Measurements from ENCODE around the gene TACC2. TPM values are rescaled to one million over a fixed set of nuclear protein-coding genes. Genes with fewer than 3 reads are reported as not detected.
"Not testable (repeated sequence)": the region's sequence is repeated elsewhere in the genome, so short reads cannot be mapped to it uniquely, and the experiment has no call there.

TACC2 gene
- polyA plus RNA-seq, 1 donor from 2014 or later: not detected

- Mint-ChIP-seq H3K27ac (no peak overlapping the region), H3K4me1 (no peaks in the 10 kb centered on the region), H3K36me3 (no peaks in the 10 kb centered on the region), H3K27me3 (peaks cover 10% of the 10 kb centered on the region), H3K4me3 (no peak overlapping the region), H3K9me3 (peaks cover 0 to 4% (median 2%) of the 10 kb centered on the region in 3 donors)
Observed at GRCh38 chr10:122053314-122053713, 64.4 kb downstream of the TACC2 start.

DNA sequence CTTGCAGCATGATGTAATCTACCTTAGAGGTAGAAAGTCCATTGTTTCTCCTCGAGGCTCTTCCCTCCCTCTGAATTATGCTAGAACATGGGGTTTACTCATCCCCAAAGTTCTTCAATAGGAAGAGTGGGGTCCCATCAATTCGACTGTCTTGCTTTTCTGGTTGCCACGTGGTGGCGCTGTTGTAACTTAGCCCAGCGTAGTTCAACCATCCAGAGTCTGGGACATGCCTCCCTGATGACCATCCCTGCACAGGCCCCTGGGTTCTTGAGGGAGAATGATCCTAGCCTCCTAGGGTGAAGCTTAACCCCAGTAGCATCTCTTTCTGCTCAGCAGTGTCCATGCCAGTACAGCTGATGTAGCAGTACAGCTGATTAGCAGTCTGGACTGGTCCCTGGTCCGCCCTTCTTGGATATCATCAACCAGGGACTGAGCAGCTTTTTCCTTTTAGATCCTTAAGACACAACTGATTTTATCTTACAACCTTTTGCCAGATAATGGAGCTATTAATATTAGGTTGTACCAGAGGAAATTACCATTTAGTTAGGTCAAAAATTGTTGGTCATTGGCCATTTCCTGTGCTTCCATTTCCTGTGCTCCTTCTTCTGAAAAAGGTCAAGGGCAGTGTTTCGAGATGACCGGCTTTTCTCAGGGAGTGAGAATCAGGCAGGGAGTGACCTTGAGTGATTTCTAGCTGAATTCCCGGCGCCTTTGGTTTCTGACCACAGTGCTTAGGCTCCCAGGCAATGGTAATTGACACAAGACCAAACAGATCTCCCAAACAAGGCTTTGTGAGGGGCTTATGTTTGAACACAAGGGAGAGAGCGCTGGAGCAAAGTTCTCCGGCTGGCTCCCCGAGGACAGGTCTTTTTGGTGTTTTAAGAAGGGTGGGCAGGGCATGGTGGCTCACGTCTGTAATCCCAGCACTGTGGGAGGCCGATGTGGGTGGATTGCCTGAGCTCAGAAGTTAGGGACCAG lies 65.4 kb downstream of the TACC2 start:
- no peak overlapping the region for H3K27ac Mint-ChIP-seq
- H3K36me3 Mint-ChIP-seq: no peaks in the 10 kb centered on the region
- peaks cover 0 to 4% (median 3%) of the 10 kb centered on the region in 3 donors for H3K9me3 Mint-ChIP-seq
- no peaks in the 10 kb centered on the region for H3K4me1 Mint-ChIP-seq
- H3K27me3 Mint-ChIP-seq: peaks cover 7% of the 10 kb centered on the region
- no peak overlapping the region for H3K4me3 Mint-ChIP-seq

GRCh38 chr10:122055252-122055651 lies 66.3 kb downstream of the TACC2 start:
- no peaks in the 10 kb centered on the region for H3K36me3 Mint-ChIP-seq
- no peaks in the 10 kb centered on the region for H3K4me1 Mint-ChIP-seq
- H3K27me3 Mint-ChIP-seq: peaks cover 7% of the 10 kb centered on the region
- H3K9me3 Mint-ChIP-seq: peaks cover 0 to 4% (median 4%) of the 10 kb centered on the region in 3 donors
- H3K4me3 Mint-ChIP-seq: no peak overlapping the region
- no peak overlapping the region for H3K27ac Mint-ChIP-seq

DNA sequence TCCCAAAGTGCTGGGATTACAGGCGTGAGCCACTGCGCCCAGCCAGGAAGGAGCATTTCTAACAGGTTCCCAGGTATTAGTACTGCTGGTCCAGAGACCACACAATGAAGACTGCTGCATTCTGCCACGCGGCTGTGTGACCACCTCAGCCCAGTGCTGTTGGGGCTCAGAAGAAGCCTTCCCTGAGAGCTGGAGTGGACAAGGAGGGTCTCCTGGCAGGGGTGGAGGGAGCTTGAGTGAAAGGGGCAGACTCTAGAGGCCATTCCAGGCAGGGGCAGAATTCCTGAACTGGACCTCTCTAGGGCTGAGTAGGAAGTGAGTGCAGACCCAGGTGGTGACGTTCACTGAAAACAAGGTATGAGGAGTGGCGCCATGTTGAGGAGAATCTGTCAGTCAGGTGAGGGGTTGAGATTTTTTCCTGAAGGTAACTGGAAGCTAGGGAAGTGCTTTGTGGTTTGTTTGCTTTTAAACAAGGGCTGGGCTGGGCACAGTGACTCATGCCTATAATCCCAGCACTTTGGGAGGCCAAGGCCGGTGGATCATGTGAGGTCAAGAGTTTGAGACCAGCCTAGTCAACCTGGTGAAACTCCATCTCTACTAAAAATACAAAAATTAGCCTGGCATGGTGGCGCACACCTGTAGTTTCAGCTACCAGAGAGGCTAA lies 67.6 kb downstream of the TACC2 start:
- H3K4me1 Mint-ChIP-seq: no peaks in the 10 kb centered on the region
- H3K9me3 Mint-ChIP-seq: peaks cover 0 to 4% (median 4%) of the 10 kb centered on the region in 3 donors
- H3K36me3 Mint-ChIP-seq: no peaks in the 10 kb centered on the region
- no peak overlapping the region for H3K27ac Mint-ChIP-seq
- H3K27me3 Mint-ChIP-seq: peaks cover 7% of the 10 kb centered on the region
- H3K4me3 Mint-ChIP-seq: peak overlapping the region in 1 of 4 donors; percentile 69

DNA sequence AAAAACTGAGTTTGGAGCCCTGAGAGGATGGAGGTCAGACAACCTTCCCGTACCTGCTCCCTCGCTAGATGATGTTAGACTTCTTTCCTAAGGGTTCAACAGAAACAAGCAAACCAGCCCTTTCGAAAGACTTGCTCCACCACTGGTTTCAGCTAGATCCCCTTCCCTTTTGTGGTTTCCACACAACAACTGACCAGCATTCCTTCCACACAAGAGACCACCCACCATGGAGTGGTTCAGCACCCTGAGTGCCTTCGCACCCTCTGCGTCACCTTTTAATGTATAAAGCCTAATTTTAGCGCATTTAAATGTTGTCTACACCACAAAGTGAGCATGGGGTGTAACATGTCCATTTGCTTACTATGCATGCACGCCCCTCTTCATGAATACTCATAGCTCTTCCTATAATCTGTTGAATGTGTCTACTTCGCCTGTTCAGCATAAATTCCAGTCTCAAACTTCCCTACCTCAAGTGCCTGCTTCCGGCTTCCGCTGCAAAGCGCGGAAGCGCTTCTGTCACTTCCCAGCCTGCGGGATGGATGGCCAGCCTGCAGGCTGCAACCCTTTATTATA lies 69.0 kb downstream of the TACC2 start:
- Mint-ChIP-seq H3K4me1 (no peaks in the 10 kb centered on the region), H3K9me3 (peaks cover 0 to 4% (median 4%) of the 10 kb centered on the region in 3 donors), H3K36me3 (no peaks in the 10 kb centered on the region), H3K27ac (no peak overlapping the region), H3K4me3 (no peak overlapping the region), H3K27me3 (peaks cover 5% of the 10 kb centered on the region)

- H3K9me3 Mint-ChIP-seq: peaks cover 0 to 2% (median 1%) of the 10 kb centered on the region in 3 donors
- no peak overlapping the region for H3K27ac Mint-ChIP-seq
- no peaks in the 10 kb centered on the region for H3K4me1 Mint-ChIP-seq
- H3K4me3 Mint-ChIP-seq: no peak overlapping the region
- H3K36me3 Mint-ChIP-seq: no peaks in the 10 kb centered on the region
- H3K27me3 Mint-ChIP-seq: peaks cover 2% of the 10 kb centered on the region
Observed at GRCh38 chr10:122060250-122060649, 71.3 kb downstream of the TACC2 start.

DNA sequence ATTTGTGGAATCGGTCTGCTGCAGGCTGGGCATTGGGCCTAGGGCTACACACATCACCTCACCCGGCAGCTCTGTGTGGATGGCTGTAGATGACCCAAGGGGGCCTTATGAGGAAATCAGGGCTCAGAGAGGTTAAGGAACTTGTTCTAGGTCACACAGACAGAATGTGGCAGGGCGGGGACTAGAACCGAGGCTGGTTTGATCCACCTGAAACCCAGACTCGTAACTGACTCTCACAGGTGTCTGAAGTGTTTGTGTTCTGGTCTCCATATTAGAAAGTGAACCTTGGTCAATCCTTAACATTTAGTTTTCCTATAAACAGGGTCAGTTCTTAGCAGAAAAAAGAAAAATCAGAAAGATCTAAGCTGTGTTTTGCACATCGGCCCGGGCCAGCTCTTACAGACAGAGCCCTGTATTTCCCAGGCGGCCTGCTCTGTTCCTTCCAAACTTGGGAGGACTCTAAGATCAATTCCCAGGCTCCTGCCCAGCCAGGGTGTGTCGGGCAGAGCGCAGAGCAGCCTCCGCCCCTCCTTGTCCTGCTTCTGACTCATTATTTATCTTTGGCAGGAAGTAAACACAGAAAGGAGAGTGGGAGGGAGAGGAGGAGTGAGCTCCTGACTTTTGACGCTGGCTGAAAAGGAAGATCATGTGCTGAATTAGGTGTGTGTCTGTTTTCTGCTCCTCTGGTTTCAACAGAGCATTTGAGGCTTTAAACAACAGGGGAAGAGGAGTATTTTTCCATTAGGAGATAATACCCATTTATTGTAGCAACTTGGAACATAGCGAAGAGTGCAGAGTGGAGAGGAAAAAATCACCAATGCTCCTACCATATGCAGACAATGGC lies 74.1 kb downstream of the TACC2 start:
- no peak overlapping the region for H3K27ac Mint-ChIP-seq
- peaks cover 0 to 7% (median 4%) of the 10 kb centered on the region in 3 donors for H3K9me3 Mint-ChIP-seq
- no peak overlapping the region for H3K4me3 Mint-ChIP-seq
- H3K4me1 Mint-ChIP-seq: no peaks in the 10 kb centered on the region
- H3K36me3 Mint-ChIP-seq: no peaks in the 10 kb centered on the region
- peaks cover 2% of the 10 kb centered on the region for H3K27me3 Mint-ChIP-seq

GRCh38 chr10:122066337-122066939 lies 77.5 kb downstream of the TACC2 start:
- H3K27ac Mint-ChIP-seq, H3K36me3 Mint-ChIP-seq, H3K4me3 Mint-ChIP-seq, H3K4me1 Mint-ChIP-seq, H3K9me3 Mint-ChIP-seq, H3K27me3 Mint-ChIP-seq: not testable (repeated sequence)

DNA sequence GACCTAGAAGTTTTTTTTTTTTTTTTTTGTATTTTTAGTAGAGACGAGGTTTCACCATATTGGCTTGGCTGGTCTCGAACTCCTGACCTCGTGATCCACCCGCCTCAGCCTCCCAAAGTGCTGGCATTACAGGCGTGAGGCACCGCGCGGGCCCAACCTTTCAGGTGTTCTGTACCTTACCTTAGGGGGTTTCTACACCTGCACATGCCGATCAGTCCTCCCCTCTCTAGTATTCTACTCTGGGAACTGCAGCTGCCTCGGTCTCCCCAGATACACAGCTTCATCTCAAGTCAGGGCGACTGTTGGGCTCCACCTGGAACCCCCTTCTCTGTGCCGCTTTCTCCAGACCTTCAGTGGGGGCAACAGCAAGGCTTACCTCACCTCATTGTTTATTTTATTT lies 79.9 kb downstream of the TACC2 start:
- H3K27me3 Mint-ChIP-seq: peaks cover 2% of the 10 kb centered on the region
- peaks cover 0 to 7% (median 2%) of the 10 kb centered on the region in 3 donors for H3K9me3 Mint-ChIP-seq
- H3K4me3 Mint-ChIP-seq: no peak overlapping the region
- H3K27ac Mint-ChIP-seq: no peak overlapping the region
- no peaks in the 10 kb centered on the region for H3K4me1 Mint-ChIP-seq
- H3K36me3 Mint-ChIP-seq: peaks cover 2% of the 10 kb centered on the region

DNA sequence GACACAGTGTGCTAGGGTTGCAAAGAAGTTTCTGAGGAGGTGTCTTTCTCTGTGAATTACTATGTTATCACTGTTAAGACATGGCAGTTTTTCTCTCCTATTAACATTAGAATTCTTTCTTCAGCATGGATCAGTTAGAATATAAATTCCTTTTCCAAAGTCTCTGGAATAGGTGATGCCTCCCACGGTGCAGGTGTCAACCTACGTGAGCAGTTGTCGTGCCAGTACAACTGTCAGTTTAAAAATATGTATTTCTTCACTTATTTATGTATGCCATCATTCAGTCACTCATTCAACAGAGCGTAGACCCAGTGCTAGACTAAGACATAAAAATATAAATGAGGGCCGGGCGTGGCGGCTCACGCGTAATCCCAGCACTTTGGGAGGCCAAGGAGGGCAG lies 83.5 kb downstream of the TACC2 start:
- H3K27me3 Mint-ChIP-seq: peaks cover 2% of the 10 kb centered on the region
- no peak overlapping the region for H3K4me3 Mint-ChIP-seq
- no peaks in the 10 kb centered on the region for H3K4me1 Mint-ChIP-seq
- no peak overlapping the region for H3K27ac Mint-ChIP-seq
- H3K9me3 Mint-ChIP-seq: no peaks in the 10 kb centered on the region
- H3K36me3 Mint-ChIP-seq: peaks cover 2% of the 10 kb centered on the region

GRCh38 chr10:122073508-122073907 lies 84.5 kb downstream of the TACC2 start:
- H3K27me3 Mint-ChIP-seq: peaks cover 1% of the 10 kb centered on the region
- no peaks in the 10 kb centered on the region for H3K4me1 Mint-ChIP-seq
- H3K36me3 Mint-ChIP-seq: peaks cover 2% of the 10 kb centered on the region
- no peaks in the 10 kb centered on the region for H3K9me3 Mint-ChIP-seq
- H3K27ac Mint-ChIP-seq: no peak overlapping the region
- H3K4me3 Mint-ChIP-seq: no peak overlapping the region

DNA sequence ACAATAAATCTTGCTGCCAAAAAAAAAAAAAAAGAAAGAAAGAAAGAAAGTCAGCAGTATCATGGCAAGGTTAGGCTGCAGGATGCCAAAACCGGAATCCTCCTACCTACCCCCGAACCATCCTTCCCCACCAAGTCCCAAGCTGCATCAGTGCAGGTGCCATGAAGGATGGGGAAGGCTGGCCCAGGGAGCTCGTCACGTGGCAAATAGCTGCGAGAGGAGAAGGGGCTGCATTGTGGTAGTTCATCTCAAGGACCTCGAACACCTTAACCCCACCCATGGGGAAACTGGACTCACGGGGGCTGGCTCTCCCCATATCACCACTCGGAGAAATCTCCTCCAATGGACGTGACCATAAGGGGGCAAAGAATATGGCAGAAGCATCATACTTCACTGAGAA lies 86.2 kb downstream of the TACC2 start:
- no peaks in the 10 kb centered on the region for H3K9me3 Mint-ChIP-seq
- no peaks in the 10 kb centered on the region for H3K36me3 Mint-ChIP-seq
- no peak overlapping the region for H3K4me3 Mint-ChIP-seq
- H3K27me3 Mint-ChIP-seq: peaks cover 1% of the 10 kb centered on the region
- no peak overlapping the region for H3K27ac Mint-ChIP-seq
- no peaks in the 10 kb centered on the region for H3K4me1 Mint-ChIP-seq

- H3K4me1 Mint-ChIP-seq, H3K27ac Mint-ChIP-seq, H3K27me3 Mint-ChIP-seq, H3K36me3 Mint-ChIP-seq, H3K9me3 Mint-ChIP-seq, H3K4me3 Mint-ChIP-seq: not testable (repeated sequence)
Observed at GRCh38 chr10:122075876-122076275, 86.9 kb downstream of the TACC2 start.

DNA sequence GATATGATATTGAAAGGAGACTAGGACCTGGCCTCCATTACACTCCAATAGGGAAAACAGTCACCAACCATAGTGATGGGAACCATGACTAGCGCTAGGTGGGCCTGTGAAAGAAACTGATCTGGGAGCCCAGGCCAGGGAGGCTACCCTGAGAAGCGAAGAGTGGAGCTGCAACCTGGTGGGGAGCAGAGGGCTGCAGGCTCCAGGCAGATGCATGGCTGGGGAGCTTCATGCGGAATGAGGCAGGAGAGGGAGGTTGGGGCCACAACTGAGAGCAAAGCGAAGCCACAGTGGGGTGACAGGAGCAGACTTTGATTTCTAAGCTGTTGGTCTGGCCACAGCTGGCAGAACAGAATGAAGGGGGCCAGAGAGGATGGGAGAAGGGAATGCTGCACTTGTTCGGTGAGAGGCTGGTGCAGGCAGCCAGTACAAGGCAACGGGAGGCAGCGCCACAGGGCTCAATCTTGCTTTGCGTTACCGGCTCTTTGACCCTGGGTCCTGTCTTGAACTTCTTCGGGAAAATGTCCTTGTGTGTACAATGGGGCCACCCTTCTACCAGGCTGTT lies 88.4 kb downstream of the TACC2 start:
- H3K4me3 Mint-ChIP-seq: no peak overlapping the region
- H3K4me1 Mint-ChIP-seq: no peaks in the 10 kb centered on the region
- H3K9me3 Mint-ChIP-seq: no peaks in the 10 kb centered on the region
- H3K36me3 Mint-ChIP-seq: no peaks in the 10 kb centered on the region
- peaks cover 1% of the 10 kb centered on the region for H3K27me3 Mint-ChIP-seq
- no peak overlapping the region for H3K27ac Mint-ChIP-seq

Measured in IgD-negative memory B cell (primary cell).